Psoas muscle (tissue), 8 donors: ENCODE data around the gene CACNB4. TPM values are rescaled to one million over a fixed set of nuclear protein-coding genes. Genes with fewer than 3 reads are reported as not detected.
"Not testable (repeated sequence)": the region's sequence is repeated elsewhere in the genome, so short reads cannot be mapped to it uniquely, and the experiment has no call there.

Source experiments
- ATAC-seq, 4 donors: fragments of 200-7000 bp; cut with Tn5 transposase; one replicate each; pipeline ENCODE4 v1.9.1; 2020; ENCODE audit warnings: moderate library complexity in 3 of 4, mild to moderate bottlenecking in 2 of 4
- DNase-seq, 2 donors: peaks; one replicate each; pipeline ENCODE4 v3.0.0-alpha.2; 2020
- H3K27ac ChIP-seq: fragments of 200-600 bp; one replicate; pipeline ENCODE4 v1.8.0; 2022
- H3K27me3 ChIP-seq, 3 donors: fragments of 200-600 bp in 1 of 3; one replicate each; pipeline versions ENCODE4 v1.6.1 to v1.8.0; 2013 to 2022; ENCODE audit warnings: low read length in 2 of 3, mild to moderate bottlenecking in 2 of 3, moderate library complexity in 1 of 3; ENCODE audit not compliant: insufficient read depth in 3 of 3
- H3K36me3 ChIP-seq, 2 donors: fragments of 200-600 bp in 1 of 2; one replicate each; pipeline versions ENCODE4 v1.6.1 to v1.8.0; 2013 to 2022; ENCODE audit warnings: low read depth in 1 of 2, mild to moderate bottlenecking in 1 of 2, moderate library complexity in 1 of 2; ENCODE audit not compliant: insufficient read depth in 1 of 2
- H3K4me1 ChIP-seq: fragments of 200-600 bp; one replicate; pipeline ENCODE4 v1.8.0; 2022
- H3K4me3 ChIP-seq: fragments of 200-600 bp; one replicate; pipeline ENCODE4 v1.8.0; 2022; ENCODE audit warnings: mild to moderate bottlenecking
- H3K9me3 ChIP-seq: fragments of 200-600 bp; one replicate; pipeline ENCODE4 v1.8.0; 2022
- WGBS, 3 donors: extraction: QIAGEN DNeasy Blood & Tissue Kit; methylation state at CpG; one replicate each; pipeline versions ENCODE4 v1.1.6 to v1.1.7; 2013; 5-methylcytosine and 5-hydroxymethylcytosine counted together
- intact Hi-C, 2 donors: fragments of 100-400 bp; cut with DNase I; formaldehyde crosslinking; loops; one replicate each; pipeline versions ENCODE4 v1.11.0 to v1.14.2; 2022
- polyA plus RNA-seq, 3 donors: library from polyadenylated mRNA; stranded (reverse); fragments of 200-250 nt; gene quantifications; one replicate each; pipeline ENCODE4 v1.2.3, GENCODE V29; 2013
- total RNA-seq, 4 donors: library from RNA; stranded (reverse); fragmentation: NEBNext Ultra II Directional in 2 of 4; extraction: Animal tissue kit (Norgen Biotek cat#: 25700) in 2 of 4; gene quantifications; one replicate each; pipeline versions ENCODE4 v1.2.1 to v1.2.4, GENCODE V29; 2021 to 2023
- TF ChIP-seq, protein P1 (sequence below): fragments of 200-600 bp; IDR thresholded peaks from one replicate; pipeline ENCODE4 v1.8.0; 2022; ENCODE audit warnings: antibody characterized with exemption
- donor health status: healthy with polysubstance abuse.
- donor health status: DM: no; HTN: no; CAD: no; lungs with moderate emphysema.
- donor health status: Bipolar disorder and iron deficiency.
- donor health status: healthy.
- donor health status: DM: yes; HTN: yes; CAD: no.
- donor health status: DM: no; HTN: no; CAD: no.
- donor health status: DM: no; HTN: no; CAD: no.
- donor health status: DM: yes; HTN: yes; CAD: no.

Gene CACNB4
- total and polyA plus RNA-seq, 7 donors: 0.10 to 1.1 (median 0.21) TPM

DNA sequence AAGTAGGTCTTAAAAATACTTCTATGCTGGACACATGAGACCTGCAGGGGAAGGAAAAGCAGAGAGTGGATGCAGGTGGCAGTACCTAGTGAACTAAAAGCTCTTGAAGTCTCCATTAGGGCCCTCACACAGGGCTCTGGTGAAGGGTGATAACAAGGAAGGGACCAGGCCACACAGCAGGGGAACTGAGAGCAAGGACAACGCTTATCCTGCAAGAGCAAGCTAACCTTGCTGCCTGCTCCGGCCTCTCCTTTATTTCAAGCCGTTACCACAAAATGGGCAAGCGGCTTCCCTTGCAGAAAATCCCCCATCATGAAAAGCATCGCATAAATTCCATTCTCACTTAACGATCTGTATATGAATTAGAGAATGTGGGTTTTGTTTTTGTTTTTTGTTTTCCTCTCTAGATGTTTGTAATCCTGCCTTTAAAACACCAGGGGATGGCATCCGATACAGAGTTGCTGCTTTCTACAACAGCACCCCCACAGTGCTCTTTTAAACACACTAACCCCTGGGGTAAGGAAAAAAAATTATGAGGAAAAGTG is 64.5 kb downstream of the CACNB4 start:
- H3K9me3 ChIP-seq: no peaks in the 10 kb centered on the region

GRCh38 chr2:152033011-152033925 is 65.6 kb downstream of the CACNB4 start:
- Histone ChIP-seq H3K27me3 (no peaks in the 10 kb centered on the region), H3K36me3 (no peaks in the 10 kb centered on the region), H3K4me1 (peaks cover 8% of the 10 kb centered on the region), H3K4me3 (no peak overlapping the region), H3K27ac (no peak overlapping the region), H3K9me3 (no peaks in the 10 kb centered on the region)
- intact Hi-C loops: loop anchor here (5.0 to 10.0 kb wide), 2 partner anchors 599 to 602 kb away; no protein-coding TSS in a partner anchor
- no peak for DNase-seq
- TF ChIP-seq, protein P1, sequence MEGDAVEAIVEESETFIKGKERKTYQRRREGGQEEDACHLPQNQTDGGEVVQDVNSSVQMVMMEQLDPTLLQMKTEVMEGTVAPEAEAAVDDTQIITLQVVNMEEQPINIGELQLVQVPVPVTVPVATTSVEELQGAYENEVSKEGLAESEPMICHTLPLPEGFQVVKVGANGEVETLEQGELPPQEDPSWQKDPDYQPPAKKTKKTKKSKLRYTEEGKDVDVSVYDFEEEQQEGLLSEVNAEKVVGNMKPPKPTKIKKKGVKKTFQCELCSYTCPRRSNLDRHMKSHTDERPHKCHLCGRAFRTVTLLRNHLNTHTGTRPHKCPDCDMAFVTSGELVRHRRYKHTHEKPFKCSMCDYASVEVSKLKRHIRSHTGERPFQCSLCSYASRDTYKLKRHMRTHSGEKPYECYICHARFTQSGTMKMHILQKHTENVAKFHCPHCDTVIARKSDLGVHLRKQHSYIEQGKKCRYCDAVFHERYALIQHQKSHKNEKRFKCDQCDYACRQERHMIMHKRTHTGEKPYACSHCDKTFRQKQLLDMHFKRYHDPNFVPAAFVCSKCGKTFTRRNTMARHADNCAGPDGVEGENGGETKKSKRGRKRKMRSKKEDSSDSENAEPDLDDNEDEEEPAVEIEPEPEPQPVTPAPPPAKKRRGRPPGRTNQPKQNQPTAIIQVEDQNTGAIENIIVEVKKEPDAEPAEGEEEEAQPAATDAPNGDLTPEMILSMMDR: no peak
- no peak for ATAC-seq
- WGBS, 3 donors: 84 to 89% (median 87%) methylated on average over 12 of the region's 12 CpGs

More for the DNA sequence above, 64.5 kb downstream of the CACNB4 start:
- no peak for ATAC-seq
- intact Hi-C loops: loop anchor here (5.0 to 10.0 kb wide), 2 partner anchors 598 to 600 kb away; no protein-coding TSS in a partner anchor
- peaks cover 8% of the 10 kb centered on the region for H3K4me1 ChIP-seq
- WGBS, 3 donors: 72 to 73% (median 72%) methylated on average over 7 of the region's 7 CpGs
- no peak overlapping the region for H3K4me3 ChIP-seq
- no peak overlapping the region for H3K27ac ChIP-seq
- H3K36me3 ChIP-seq: no peaks in the 10 kb centered on the region
- DNase-seq: no peak
- no peaks in the 10 kb centered on the region for H3K27me3 ChIP-seq
- TF ChIP-seq, protein P1: no peak

GRCh38 chr2:152031747-152032306 is 67.0 kb downstream of the CACNB4 start:
- no peaks in the 10 kb centered on the region for H3K9me3 ChIP-seq
- ATAC-seq (no peak), DNase-seq (no peak)
- peaks cover under 1% of the 10 kb centered on the region for H3K4me1 ChIP-seq
- intact Hi-C loops: loop anchor here (5.0 to 10.0 kb wide), 2 partner anchors 600 to 603 kb away; no protein-coding TSS in a partner anchor
- H3K36me3 ChIP-seq: no peaks in the 10 kb centered on the region
- WGBS, 3 donors: 64 to 74% (median 72%) methylated on average over 7 of the region's 7 CpGs
- TF ChIP-seq, protein P1: no peak
- no peak overlapping the region for H3K4me3 ChIP-seq
- H3K27me3 ChIP-seq: no peaks in the 10 kb centered on the region
- H3K27ac ChIP-seq: no peak overlapping the region

- H3K4me1 ChIP-seq, H3K27me3 ChIP-seq, H3K9me3 ChIP-seq, ATAC-seq, H3K4me3 ChIP-seq, DNase-seq, H3K36me3 ChIP-seq, H3K27ac ChIP-seq: not testable (repeated sequence)
- WGBS, 3 donors: 86 to 92% (median 89%) methylated on average over 4 of the region's 4 CpGs
- intact Hi-C loops: loop anchor here (5.0 to 10.0 kb wide), 2 partner anchors 602 to 604 kb away; no protein-coding TSS in a partner anchor
Observed at GRCh38 chr2:152030596-152031328, 68.1 kb downstream of the CACNB4 start.
